Measurements from ENCODE around the gene NPM1.

The NPM1 gene

GRCh38 chr5:171459839-171460238, 72.2 kb downstream of the NPM1 start:
- no peak for TF ChIP-seq FOXK2 (IDR thresholded peaks at IDR 0.05)
- TF ChIP-seq BHLHE40 (IDR thresholded peaks at IDR 0.05; ENCODE audit: borderline replicate concordance) = no peak
- TF ChIP-seq NFRKB (IDR thresholded peaks at IDR 0.05) = no peak
- no peak for TF ChIP-seq ZNF384 (IDR thresholded peaks at IDR 0.05)
- ChIA-PET POLR2A (no interaction called here), CTCF (no interaction called here)
- no peak for DNase-seq (ENCODE audit: extremely low spot score)
